Stomach (tissue), 4 donors: ENCODE results near the gene MYO1B.

Experiments used
- EP300 ChIP-seq: sonication (generic); formaldehyde crosslinking; IDR thresholded peaks from one replicate; pipeline ENCODE4 v1.6.1; 2017; ENCODE audit warnings: antibody characterized with exemption
- POLR2A ChIP-seq, 4 donors: fragments of 450-650 bp; IDR thresholded peaks; one replicate each; pipeline ENCODE4 v1.6.1; 2016; ENCODE audit warnings: antibody characterized with exemption in 4 of 4, control low read depth in 2 of 4, mild to moderate bottlenecking in 1 of 4, moderate library complexity in 1 of 4
- POLR2AphosphoS5 ChIP-seq, 3 donors: sonication (generic); formaldehyde crosslinking; IDR thresholded peaks; one replicate each; pipeline ENCODE4 v1.6.1; 2016; ENCODE audit warnings: antibody characterized with exemption in 3 of 3
- TF ChIP-seq, protein P1 (sequence below), 7 experiments: fragments of 450-650 bp in 4 of 7; fragments of 200-600 bp in 3 of 7; sonication (generic) in 3 of 7; IDR thresholded peaks; one replicate each; pipeline ENCODE4 v1.5.1; 2016 to 2019; ENCODE audit warnings: antibody characterized with exemption in 7 of 7, control low read depth in 2 of 7, mild to moderate bottlenecking in 1 of 7

- TF ChIP-seq EP300 (no peak), POLR2A (IDR thresholded peaks at IDR 0.05) (no peak), POLR2AphosphoS5 (IDR thresholded peaks at IDR 0.05) (no peak)
- TF ChIP-seq, protein P1, sequence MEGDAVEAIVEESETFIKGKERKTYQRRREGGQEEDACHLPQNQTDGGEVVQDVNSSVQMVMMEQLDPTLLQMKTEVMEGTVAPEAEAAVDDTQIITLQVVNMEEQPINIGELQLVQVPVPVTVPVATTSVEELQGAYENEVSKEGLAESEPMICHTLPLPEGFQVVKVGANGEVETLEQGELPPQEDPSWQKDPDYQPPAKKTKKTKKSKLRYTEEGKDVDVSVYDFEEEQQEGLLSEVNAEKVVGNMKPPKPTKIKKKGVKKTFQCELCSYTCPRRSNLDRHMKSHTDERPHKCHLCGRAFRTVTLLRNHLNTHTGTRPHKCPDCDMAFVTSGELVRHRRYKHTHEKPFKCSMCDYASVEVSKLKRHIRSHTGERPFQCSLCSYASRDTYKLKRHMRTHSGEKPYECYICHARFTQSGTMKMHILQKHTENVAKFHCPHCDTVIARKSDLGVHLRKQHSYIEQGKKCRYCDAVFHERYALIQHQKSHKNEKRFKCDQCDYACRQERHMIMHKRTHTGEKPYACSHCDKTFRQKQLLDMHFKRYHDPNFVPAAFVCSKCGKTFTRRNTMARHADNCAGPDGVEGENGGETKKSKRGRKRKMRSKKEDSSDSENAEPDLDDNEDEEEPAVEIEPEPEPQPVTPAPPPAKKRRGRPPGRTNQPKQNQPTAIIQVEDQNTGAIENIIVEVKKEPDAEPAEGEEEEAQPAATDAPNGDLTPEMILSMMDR (IDR thresholded peaks at IDR 0.05): no peak
Observed at GRCh38 chr2:191253476-191253875, 8.3 kb downstream of the MYO1B start.
